Activated CD8-positive, alpha-beta memory T cell treated with anti-CD3 and anti-CD28 coated beads, Interleukin-2, amount 50 U/mL, for 24 hours (primary cell): ENCODE measurements around the gene ZCCHC12.

ENCODE experiments used
- DNase-seq: peaks from one replicate; pipeline ENCODE4 v3.0.0-alpha.2; 2020; ENCODE audit errors: extremely low read depth

ZCCHC12 gene

DNA sequence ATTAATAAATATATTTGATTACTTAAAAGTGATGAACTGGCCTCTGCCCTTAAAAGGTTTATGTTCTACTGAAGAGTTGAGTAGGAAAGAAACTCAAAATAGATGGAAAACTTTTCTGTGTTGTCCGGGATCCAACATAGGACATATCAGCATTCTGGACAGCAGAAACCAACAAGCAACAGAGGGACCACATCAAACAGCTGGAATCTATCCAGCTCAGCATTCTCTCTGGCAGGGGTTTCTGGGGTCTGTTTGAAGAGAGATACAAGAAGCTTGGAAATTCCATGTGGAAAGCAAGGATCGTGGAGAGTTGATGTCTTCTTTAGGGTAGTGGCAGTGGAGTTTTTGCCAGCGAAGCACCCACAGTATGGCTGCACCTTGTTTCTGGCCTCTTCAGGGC is 43.6 kb downstream of the ZCCHC12 start:
- DNase-seq, result no peak

- no peak for DNase-seq
Observed at GRCh38 chrX:118872102-118872566, 48.5 kb downstream of the ZCCHC12 start.
